ENCODE results near the gene STRA6.

STRA6 gene

DNA sequence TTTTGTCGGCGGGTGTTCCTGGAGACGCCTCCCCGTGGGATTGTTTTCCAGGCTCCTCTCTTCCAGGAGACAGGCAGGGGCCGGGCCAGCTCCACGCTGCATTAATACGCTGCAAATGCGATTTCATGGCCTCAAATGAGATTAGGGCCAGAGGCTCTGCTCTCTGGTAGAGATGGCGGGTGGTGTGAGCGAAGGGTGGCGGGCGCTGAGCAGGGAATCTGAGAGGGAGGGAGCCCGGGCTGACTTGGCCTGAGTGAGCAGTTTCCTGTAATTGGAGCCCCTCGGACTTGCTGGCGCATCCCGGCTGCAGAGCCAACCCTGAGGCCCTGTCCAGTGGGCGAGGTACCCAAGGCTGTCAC, 26.1 kb upstream of the STRA6 start:
- no peak overlapping the region for H3K4me3 ChIP-seq (ENCODE audit: low read depth, low read length)

DNA sequence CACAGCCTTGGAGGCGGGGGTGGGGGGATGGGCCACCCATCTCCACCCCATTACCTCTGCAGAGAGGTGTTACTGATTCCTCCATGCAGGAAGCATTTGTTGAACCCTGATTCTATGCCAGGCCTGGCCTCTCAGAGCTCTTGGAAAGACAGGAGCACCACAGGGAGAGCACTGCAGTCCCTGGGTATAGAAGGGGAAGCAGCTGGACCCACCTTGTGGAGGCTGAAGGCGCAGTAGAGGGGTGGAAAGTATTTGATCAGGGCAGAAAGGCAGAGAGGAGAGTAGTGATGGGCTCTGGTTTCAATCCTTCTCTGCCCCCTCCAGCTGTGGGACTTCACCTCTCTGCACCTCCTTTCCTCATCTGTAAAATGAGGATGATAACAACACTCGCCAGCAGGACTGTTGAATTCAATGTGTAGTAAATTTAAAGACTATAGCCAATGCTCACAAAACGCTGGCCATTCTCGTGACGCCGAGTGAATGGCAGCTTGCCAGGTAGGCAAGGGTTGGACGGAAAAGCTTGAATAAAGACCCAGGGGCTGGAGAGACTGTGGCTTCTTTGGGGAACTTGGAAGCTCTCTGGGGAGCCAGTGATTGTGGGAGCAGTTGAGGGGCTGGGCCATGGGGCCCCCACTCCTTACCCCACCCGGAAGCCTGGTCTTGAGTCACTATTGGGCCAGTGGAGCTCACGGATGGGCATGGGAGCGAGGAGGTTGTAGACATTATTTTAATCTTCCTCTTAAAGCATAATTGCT, 25.6 kb upstream of the STRA6 start:
- H3K4me3 ChIP-seq (ENCODE audit: low read depth, low read length), result no peak overlapping the region

DNA sequence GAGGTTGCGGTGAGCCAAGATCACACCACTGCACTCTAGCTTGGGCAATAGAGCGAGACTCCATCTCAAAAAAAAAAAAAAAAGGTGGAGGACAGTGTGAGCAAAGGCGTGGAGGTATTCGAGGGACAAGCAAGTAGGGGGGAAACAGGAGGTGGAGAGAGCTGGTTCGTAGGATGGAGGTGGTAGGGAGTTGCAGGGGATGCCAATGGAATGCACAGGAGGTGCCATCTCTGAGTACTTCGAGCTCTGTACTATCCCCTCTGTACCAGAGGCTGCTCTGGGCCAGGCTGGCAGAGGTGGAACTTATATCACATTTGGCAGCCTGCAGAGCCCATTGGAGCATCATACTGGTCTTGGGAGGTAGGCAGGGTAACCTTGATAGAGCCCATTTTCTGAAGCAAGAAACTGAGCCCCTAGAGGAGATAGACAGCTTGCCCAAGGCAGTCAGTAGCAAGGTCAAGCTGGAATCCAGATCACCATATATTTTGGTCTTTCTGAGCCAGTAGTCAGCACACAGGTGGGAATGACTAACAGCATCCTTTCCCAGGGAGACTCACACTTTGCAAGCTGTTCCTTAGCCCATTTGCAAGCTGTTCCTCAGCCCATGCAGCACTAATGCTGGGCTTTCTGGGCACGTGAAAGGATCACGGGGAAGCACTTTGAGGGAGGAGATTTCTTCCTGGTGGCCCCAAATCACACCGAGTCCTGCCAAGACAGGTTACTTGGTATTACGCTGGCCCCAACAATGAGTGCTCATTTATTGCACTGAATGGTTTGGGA, 24.4 kb upstream of the STRA6 start:
- H3K4me3 ChIP-seq (ENCODE audit: low read depth, low read length), result no peak overlapping the region

DNA sequence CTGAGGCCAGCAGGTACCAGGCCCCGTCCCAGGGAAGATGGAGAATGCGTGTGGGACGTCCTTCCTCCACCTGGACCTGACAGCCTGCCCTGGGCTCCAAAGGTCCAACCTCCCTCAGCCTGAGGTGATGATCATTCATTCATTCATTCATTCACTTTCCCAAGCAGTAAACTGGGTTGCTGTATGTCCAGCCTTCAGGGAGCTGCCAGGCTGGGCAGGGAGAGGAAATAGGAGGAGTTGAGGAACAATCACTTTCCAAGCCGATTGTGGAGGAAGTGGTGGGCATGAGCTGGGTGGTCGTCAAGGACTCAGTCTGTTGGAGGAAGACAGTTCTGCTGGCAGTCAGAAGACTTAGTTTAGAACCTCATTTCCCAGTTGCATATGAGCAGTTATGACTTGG, 23.3 kb upstream of the STRA6 start:
- no peak overlapping the region for H3K4me3 ChIP-seq (ENCODE audit: low read depth, low read length)

GRCh38 chr15:74222240-74223119, 19.9 kb upstream of the STRA6 start:
- no peak overlapping the region for H3K4me3 ChIP-seq (ENCODE audit: low read depth, low read length)

- H3K4me3 ChIP-seq (ENCODE audit: low read depth, low read length), result no peak overlapping the region
These were observed 19.0 kb upstream of the STRA6 start for GRCh38 chr15:74221399-74222239.

GRCh38 chr15:74220475-74221248, 18.1 kb upstream of the STRA6 start:
- H3K4me3 ChIP-seq (ENCODE audit: low read depth, low read length), result no peak overlapping the region

GRCh38 chr15:74217907-74218885, 15.6 kb upstream of the STRA6 start:
- H3K4me3 ChIP-seq (ENCODE audit: low read depth, low read length), result no peak overlapping the region

DNA sequence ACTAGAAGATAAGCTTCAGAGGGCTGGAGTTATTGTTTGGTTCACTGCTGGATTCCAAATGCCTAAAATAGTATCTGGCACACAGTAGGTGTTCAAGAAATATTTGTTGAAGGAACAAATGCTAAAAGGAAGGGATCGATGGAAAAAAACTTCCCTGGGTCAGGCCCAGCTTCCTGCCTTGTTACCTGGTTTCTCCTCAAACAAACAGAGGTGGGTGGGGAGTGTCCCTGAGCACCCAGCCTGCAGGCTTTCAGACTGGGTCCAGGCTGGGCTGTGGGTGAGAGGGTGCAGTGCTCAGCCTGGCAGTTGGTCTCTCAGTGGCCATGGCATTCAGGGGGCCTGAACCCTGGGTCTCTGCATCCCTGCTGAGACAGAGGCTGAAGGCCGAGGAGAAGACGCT, 14.4 kb upstream of the STRA6 start:
- no peak overlapping the region for H3K4me3 ChIP-seq (ENCODE audit: low read depth, low read length)

DNA sequence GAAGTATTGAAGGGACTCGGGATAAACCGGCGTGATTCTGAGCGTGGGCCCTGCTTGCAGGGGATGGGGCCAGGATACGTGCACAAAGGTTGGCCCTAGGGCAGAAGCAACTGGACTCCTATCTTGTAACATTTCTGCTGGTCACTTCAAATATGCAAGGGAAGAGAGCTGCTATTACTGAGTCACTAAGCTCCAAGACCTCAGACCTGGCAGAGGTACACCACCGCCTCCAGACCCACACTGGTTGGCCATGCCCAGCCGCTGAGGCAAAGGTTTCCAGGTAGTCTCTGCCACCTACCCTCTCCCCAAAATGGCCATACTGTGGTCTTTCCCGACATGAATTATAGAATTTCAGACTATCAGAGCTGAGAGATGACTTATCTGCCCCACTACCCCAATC, 13.4 kb upstream of the STRA6 start:
- H3K4me3 ChIP-seq (ENCODE audit: low read depth, low read length), result no peak overlapping the region

DNA sequence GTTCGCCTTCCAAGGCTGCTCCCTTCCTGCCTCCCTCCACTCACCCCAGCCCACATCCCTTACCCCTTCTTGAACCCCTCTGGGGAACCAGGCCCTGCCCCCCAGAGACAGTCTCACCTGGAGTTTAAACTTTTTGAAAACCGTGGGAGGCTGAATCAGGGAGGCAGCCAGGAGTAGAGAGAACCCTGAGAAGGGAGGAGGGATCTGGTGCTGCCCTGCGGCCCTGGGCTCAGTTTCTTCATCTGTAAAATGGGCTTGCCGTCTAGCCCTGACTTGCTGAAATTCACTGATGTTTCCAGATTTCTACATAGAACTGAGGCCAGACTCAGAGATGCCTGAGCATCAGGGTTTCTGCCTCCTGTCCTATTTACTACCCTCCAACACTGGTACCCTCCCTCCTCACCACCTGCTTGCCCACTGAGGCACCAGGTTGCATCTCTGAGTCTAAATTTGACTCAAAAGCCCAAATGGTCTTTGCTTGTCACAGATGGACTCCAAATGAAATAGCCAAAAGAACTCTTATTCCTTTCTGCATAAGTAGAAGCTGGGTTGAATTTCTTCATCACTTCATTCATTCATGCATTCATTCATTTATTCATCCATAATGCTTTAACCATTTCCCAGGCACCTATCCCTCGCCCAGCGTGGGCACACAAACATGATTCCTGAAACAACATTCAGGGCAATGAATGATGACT, 11.9 kb upstream of the STRA6 start:
- no peak overlapping the region for H3K4me3 ChIP-seq (ENCODE audit: low read depth, low read length)

DNA sequence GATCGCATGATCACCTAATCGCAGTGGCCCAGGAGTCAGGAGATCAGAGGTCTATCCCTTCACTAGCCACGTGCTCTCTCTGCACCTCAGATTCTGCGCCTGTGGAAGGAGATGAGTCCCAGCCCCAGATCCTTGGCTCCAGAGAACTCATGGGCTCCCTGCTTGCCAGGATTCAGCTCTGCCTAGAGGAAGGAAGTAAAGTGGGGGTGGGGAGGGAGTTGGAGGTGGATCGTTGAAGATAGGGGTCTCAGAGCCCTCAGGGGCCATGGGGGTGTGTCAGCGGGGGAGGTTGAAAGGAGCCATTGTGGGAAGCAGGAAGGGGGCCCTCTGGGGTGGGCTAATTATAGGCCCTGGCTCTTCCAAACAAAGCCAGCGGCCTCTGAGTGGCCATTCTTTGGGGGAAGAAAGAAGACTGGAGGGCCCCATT, 11.3 kb upstream of the STRA6 start:
- no peak overlapping the region for H3K4me3 ChIP-seq (ENCODE audit: low read depth, low read length)

GRCh38 chr15:74212494-74212893, 9.9 kb upstream of the STRA6 start:
- H3K4me3 ChIP-seq (ENCODE audit: low read depth, low read length), result no peak overlapping the region

DNA sequence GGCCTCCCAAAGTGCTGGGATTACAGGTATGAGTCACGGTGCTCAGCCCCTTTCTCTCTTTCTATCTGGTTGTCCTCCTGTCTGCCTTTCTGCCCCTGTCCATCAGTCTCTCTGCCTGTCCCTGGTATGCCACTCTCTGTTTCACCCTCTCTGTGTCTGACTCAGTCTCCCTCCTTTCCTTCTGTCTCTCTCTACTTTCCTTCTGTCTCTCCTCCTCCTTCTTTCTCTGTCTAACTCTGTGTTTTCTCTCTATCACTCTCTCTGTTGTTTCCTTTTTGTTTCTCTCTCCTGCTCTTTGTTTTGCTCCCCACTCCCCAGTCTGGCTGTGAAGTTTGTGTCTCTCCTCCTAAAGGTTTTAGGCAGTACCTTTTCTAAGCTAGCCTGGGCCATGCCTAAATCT, 9.1 kb upstream of the STRA6 start:
- H3K4me3 ChIP-seq (ENCODE audit: low read depth, low read length), result no peak overlapping the region

GRCh38 chr15:74210729-74211128, 8.1 kb upstream of the STRA6 start:
- no peak overlapping the region for H3K4me3 ChIP-seq (ENCODE audit: low read depth, low read length)

GRCh38 chr15:74209997-74210671, 7.5 kb upstream of the STRA6 start:
- no peak overlapping the region for H3K4me3 ChIP-seq (ENCODE audit: low read depth, low read length)

DNA sequence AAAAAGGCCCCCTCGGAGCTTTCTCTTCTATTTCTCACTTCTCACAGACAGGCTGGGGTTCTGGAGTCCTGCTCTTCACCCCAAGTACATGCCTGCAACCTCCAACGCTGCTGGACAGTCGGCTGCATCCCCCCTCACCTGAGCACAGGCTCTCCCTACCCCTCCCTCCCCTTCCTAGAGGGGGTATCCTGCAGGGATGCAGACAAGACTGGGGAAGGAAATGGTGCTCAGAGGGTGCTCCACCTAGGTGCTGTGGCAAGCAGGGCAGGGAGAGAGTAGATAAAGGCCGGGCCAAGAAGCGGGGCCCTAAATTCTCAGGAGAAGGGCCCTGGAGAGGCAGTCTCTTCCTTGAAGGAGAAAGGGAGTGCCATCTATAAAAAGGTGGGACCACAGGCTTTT, 7.0 kb upstream of the STRA6 start:
- H3K4me3 ChIP-seq (ENCODE audit: low read depth, low read length), result no peak overlapping the region

Data from iPS-11a (cell line).